Duodenal mucosa (tissue), 2 donors: ENCODE data around the gene C16orf87.

Experiments used
- H3K27ac ChIP-seq: one replicate; pipeline ENCODE4 v1.7.0; 2013; ENCODE audit warnings: low read depth, low read length
- H3K27me3 ChIP-seq, 2 donors: one replicate each; pipeline ENCODE4 v1.7.0; 2013; ENCODE audit warnings: low read length in 2 of 2, control low read depth in 1 of 2; ENCODE audit not compliant: insufficient read depth in 2 of 2, control insufficient read depth in 1 of 2
- H3K36me3 ChIP-seq, 2 donors: one replicate each; pipeline ENCODE4 v1.7.0; 2013; ENCODE audit warnings: low read length in 2 of 2, control low read depth in 1 of 2; ENCODE audit not compliant: insufficient read depth in 2 of 2, control insufficient read depth in 1 of 2
- H3K4me1 ChIP-seq, 2 donors: one replicate each; pipeline ENCODE4 v1.7.0; 2013; ENCODE audit warnings: low read length in 2 of 2, control low read depth in 1 of 2; ENCODE audit not compliant: insufficient read depth in 2 of 2, control insufficient read depth in 1 of 2
- H3K4me3 ChIP-seq, 2 donors: one replicate each; pipeline ENCODE4 v1.7.0; 2013; ENCODE audit warnings: low read length in 2 of 2, low read depth in 1 of 2
- H3K9ac ChIP-seq, 2 donors: one replicate each; pipeline ENCODE4 v1.7.0; 2013; ENCODE audit warnings: low read length in 2 of 2, low read depth in 1 of 2
- H3K9me3 ChIP-seq, 2 donors: one replicate each; pipeline ENCODE4 v1.7.0; 2013; ENCODE audit warnings: low read length in 2 of 2, control low read depth in 1 of 2; ENCODE audit not compliant: control insufficient read depth in 1 of 2

Gene C16orf87

GRCh38 chr16:46746821-46747776, 83.9 kb downstream of the C16orf87 start:
- Histone ChIP-seq H3K9ac (no peak overlapping the region), H3K9me3 (no peaks in the 10 kb centered on the region), H3K4me1 (no peaks in the 10 kb centered on the region), H3K27me3 (no peaks in the 10 kb centered on the region), H3K36me3 (no peaks in the 10 kb centered on the region), H3K27ac (no peak overlapping the region), H3K4me3 (no peak overlapping the region)
